Retinal pigment epithelial cell (primary cell): ENCODE data around the gene CCDC73.
"Not testable (repeated sequence)": the region's sequence is repeated elsewhere in the genome, so short reads cannot be mapped to it uniquely, and the experiment has no call there.

ENCODE experiments used
- DNase-seq: peaks from one replicate; pipeline ENCODE4 v3.0.0-alpha.2; 2010; ENCODE audit warnings: low read depth
- H3K4me3 ChIP-seq: 2 replicates; pipeline ENCODE4 v1.5.1; 2011; ENCODE audit warnings: mild to moderate bottlenecking, low read length, control low read depth, moderate library complexity
- TF ChIP-seq, protein P1 (sequence below): conservative IDR thresholded peaks from 2 replicates; pipeline ENCODE4 v1.5.1; 2011; ENCODE audit warnings: low read depth, low read length, control low read depth, inconsistent platforms

Gene CCDC73

DNA sequence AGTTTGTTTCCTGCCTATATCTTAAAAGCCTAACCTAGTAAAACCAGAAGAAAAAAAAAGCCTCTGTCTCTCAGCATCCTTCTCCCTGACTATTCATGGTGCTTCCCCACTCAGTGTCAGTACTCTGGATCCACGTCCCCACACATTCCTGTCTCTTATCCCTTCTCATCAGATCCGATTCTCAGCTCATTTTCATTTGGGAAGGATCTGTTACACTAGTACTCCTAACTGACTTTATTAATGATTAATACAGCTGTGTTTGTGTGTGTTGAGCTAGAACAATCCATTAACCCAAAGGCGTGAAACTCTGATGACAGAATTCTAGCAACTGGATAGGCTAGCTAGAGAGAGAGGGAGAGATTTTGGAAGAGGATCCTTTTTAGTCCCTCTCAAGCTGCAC, 36.8 kb upstream of the CCDC73 start:
- DNase-seq = no peak
- TF ChIP-seq, protein P1, sequence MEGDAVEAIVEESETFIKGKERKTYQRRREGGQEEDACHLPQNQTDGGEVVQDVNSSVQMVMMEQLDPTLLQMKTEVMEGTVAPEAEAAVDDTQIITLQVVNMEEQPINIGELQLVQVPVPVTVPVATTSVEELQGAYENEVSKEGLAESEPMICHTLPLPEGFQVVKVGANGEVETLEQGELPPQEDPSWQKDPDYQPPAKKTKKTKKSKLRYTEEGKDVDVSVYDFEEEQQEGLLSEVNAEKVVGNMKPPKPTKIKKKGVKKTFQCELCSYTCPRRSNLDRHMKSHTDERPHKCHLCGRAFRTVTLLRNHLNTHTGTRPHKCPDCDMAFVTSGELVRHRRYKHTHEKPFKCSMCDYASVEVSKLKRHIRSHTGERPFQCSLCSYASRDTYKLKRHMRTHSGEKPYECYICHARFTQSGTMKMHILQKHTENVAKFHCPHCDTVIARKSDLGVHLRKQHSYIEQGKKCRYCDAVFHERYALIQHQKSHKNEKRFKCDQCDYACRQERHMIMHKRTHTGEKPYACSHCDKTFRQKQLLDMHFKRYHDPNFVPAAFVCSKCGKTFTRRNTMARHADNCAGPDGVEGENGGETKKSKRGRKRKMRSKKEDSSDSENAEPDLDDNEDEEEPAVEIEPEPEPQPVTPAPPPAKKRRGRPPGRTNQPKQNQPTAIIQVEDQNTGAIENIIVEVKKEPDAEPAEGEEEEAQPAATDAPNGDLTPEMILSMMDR = no peak
- H3K4me3 ChIP-seq = no peak overlapping the region

DNA sequence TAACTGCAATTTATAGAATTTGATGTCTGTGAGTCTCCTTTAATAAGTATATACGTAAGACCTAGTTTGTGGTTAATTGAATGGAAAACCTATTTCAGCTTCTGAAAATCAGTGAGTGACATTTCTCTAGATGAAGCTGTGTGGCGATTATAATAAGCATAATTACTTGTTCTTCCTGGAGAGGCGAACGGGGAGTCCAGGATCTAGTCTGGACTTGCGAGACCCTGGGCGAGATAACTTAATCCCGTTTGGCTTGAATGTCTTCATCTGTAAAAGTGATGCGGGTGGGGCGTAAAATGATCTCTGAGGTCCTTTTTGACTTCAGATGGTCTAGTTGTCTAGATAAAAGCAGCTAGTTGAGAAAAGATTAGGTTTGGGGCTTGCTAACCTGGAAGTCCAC, 36.3 kb upstream of the CCDC73 start:
- H3K4me3 ChIP-seq = no peak overlapping the region
- DNase-seq = no peak
- TF ChIP-seq, protein P1 = no peak

DNA sequence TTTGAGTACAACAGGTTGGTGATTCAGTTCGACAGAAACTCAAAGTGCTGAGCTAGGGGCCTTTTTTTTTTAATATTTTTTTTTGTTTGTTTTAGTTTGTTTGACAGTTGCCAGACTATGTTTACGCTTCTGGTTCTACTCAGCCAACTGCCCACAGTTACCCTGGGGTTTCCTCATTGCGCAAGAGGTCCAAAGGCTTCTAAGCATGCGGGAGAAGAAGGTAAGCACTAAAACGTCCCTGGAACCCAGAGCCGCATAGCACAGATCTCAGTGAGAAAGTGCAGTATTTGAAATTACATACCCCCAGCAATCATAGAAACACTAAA, 35.9 kb upstream of the CCDC73 start:
- TF ChIP-seq, protein P1 = no peak
- no peak for DNase-seq
- peak overlapping the region; percentile 59 for H3K4me3 ChIP-seq

DNA sequence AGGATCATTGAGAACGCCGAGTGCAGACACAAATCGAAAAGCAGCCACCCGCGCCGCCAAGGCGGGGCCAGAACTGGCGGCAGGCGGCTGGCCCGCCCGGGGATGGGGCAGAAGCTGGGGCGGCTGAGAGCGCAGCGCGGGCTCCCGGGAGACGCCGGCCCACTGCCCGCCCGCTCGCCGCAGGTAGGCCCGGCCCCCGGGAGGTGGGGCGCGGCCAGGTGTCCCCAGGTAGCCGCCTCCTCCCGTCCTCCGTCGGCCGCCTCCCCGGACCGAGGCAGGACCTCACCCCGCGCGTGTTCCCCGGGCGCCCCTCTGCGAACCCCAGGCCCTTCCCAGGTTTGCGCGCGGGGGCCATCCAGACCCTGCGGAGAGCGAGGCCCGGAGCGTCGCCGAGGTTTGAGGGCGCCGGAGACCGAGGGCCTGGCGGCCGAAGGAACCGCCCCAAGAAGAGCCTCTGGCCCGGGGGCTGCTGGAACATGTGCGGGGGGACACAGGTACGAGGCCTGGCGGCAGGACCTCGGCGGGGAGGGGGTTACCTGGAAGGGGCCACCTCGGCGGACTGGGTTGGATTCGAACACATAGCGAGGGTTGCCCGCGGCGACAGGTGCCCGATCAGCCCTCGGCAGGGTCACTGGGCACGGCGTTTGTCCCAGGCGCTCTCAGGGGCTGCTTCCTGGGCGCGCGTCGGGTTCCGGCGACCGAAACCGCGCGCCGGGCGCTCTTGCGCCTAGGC, 35.4 kb upstream of the CCDC73 start, which contains the start of gene PRRG4:
TSS of gene PRRG4 (plus strand) at position 248 of the 733 bp plus-strand sequence. CDS start 603 bp downstream, outside the sequence.
- peak within 1 kb of the TSS; percentile 59 for H3K4me3 ChIP-seq
- TF ChIP-seq, protein P1 = no peak
- no peak for DNase-seq

DNA sequence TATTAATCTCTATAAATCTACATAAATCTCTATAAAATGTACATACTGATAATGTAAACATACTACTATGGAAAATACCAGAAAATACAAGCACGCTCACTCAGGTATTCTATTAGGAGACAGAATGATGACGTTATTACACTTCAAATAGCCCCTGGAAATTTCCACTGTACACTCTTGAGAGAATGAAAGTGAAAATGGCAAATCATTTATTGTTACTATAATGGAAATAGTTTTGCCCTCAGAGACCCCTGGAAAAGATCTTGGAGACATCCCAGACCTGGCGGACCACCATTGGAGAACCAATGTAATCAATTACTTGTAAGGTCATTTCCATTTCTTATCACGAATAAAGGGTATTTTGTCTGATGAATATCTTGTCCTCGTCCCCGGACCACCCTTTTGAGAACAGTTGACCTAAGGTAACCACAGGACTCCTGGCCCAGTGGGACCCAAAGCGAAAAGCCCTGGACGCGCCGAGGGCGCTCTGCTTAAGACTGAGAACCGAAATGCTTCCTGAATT, 34.8 kb upstream of the CCDC73 start:
- DNase-seq = no peak
- TF ChIP-seq, protein P1 = no peak
- peak overlapping the region; percentile 59 for H3K4me3 ChIP-seq

DNA sequence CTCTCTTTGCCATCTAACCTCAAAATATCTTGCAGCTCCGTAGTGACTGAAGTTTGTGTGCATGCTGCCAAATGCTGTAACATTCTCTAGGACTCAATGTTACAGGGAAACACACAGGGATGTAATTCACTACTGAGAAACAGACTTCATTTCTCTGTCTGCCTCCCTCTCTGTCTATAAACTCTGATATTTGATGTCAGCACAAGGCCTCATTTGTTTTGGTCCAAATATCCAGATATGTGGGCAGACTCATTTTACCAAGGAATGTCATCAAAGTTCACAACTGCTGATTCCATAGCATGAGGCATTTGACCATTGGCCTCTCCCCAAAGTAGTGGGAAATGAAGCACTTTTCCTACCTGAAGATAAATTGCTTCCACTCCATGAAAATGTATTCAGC, 32.8 kb upstream of the CCDC73 start:
- no peak overlapping the region for H3K4me3 ChIP-seq
- no peak for DNase-seq
- TF ChIP-seq, protein P1 = no peak

DNA sequence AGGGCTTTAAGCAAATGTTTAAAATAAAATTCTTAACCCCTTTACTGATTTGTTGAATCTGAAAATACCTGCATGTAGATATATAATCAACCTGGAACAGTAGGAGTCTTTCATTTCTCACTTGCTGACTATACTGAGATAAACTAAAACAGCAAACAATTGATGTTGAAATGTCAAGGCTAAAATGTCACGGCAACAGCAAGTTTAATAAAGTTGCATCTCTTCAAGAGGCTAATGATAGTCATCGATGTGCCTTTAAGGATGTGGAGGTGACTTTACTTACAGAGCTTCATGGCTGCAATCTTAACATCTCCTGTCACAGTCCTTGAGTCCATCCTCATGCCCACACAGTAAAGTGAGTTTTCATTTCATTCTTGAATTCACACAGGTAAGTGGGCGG, 31.7 kb upstream of the CCDC73 start:
- H3K4me3 ChIP-seq = no peak overlapping the region
- DNase-seq = no peak
- TF ChIP-seq, protein P1 = no peak

DNA sequence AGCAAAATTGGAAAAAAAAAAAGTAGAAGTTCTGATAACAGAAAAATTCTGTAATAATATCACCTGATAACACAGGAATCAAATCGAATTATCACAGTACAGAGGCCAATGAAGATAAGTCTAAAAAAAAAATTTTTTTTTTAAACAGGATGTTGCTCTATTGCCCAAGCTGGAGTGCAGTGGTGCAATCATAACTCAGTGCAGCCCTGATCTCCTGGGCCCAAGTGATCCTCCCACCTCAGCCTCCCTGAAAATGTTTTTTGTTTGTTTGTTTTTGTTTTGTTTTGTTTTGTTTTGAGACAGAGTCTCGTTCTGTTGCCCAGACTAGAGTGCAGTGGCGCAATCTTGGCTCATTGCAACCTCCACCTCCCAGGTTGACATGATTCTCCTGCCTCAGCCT, 29.2 kb upstream of the CCDC73 start:
- not testable (repeated sequence) for H3K4me3 ChIP-seq, DNase-seq
